ENCODE measurements around the gene PYM1. TPM values are rescaled to one million over a fixed set of nuclear protein-coding genes. Genes with fewer than 3 reads are reported as not detected.
"Not testable (repeated sequence)": the region's sequence is repeated elsewhere in the genome, so short reads cannot be mapped to it uniquely, and the experiment has no call there.

Gene PYM1
- total RNA-seq, 1 donor from 2014 or later, result 34.0 TPM

- DNase-seq (ENCODE audit: low read depth) (peak; percentile 81), FAIRE-seq (no peak)
- peaks cover 1% of the 10 kb centered on the region for H3K36me3 ChIP-seq (ENCODE audit: control insufficient read depth, insufficient read depth, low read length)
Observed at GRCh38 chr12:55926738-55927587, 731 bp downstream of the PYM1 start.

GRCh38 chr12:55925870-55926737, 1.6 kb downstream of the PYM1 start:
- no peak for DNase-seq (ENCODE audit: low read depth)
- FAIRE-seq, result no peak
- no peak for TF ChIP-seq CTCF (IDR thresholded peaks at IDR 0.05; ENCODE audit: insufficient read depth, low read length, severe bottlenecking)
- peaks cover 1% of the 10 kb centered on the region for H3K36me3 ChIP-seq (ENCODE audit: control insufficient read depth, insufficient read depth, low read length)
- peak overlapping the region; percentile 48 for H3K4me3 ChIP-seq (ENCODE audit: low read depth, low read length)
- no peaks in the 10 kb centered on the region for H3K27me3 ChIP-seq (ENCODE audit: control insufficient read depth, insufficient read depth, low read length)

More at GRCh38 chr12:55926738-55927587, 731 bp downstream of the PYM1 start:
- peak overlapping the region; percentile 48 for H3K4me3 ChIP-seq (ENCODE audit: low read depth, low read length)
- H3K27me3 ChIP-seq (ENCODE audit: control insufficient read depth, insufficient read depth, low read length), result no peaks in the 10 kb centered on the region
- TF ChIP-seq CTCF (IDR thresholded peaks at IDR 0.05; ENCODE audit: insufficient read depth, low read length, severe bottlenecking), result peak; percentile 80

GRCh38 chr12:55925371-55925770, 2.3 kb downstream of the PYM1 start:
- no peak overlapping the region for H3K4me3 ChIP-seq (ENCODE audit: low read depth, low read length)
- FAIRE-seq, result no peak

GRCh38 chr12:55923648-55924047, 4.0 kb downstream of the PYM1 start:
- not testable (repeated sequence) for H3K36me3 ChIP-seq (ENCODE audit: control insufficient read depth, insufficient read depth, low read length); FAIRE-seq; H3K4me3 ChIP-seq (ENCODE audit: low read depth, low read length); H3K27me3 ChIP-seq (ENCODE audit: control insufficient read depth, insufficient read depth, low read length); DNase-seq (ENCODE audit: low read depth)

More at GRCh38 chr12:55925371-55925770, 2.3 kb downstream of the PYM1 start:
- Histone ChIP-seq H3K27me3 (ENCODE audit: control insufficient read depth, insufficient read depth, low read length) (no peaks in the 10 kb centered on the region), H3K36me3 (ENCODE audit: control insufficient read depth, insufficient read depth, low read length) (peaks cover 1% of the 10 kb centered on the region)
- DNase-seq (ENCODE audit: low read depth), result no peak
- no peak for TF ChIP-seq CTCF (IDR thresholded peaks at IDR 0.05; ENCODE audit: insufficient read depth, low read length, severe bottlenecking)

- DNase-seq (ENCODE audit: low read depth) (no peak), FAIRE-seq (no peak)
- TF ChIP-seq CTCF (IDR thresholded peaks at IDR 0.05; ENCODE audit: insufficient read depth, low read length, severe bottlenecking), result no peak
- H3K4me3 ChIP-seq (ENCODE audit: low read depth, low read length), result no peak overlapping the region
- H3K27me3 ChIP-seq (ENCODE audit: control insufficient read depth, insufficient read depth, low read length), result no peaks in the 10 kb centered on the region
- H3K36me3 ChIP-seq (ENCODE audit: control insufficient read depth, insufficient read depth, low read length), result peaks cover 1% of the 10 kb centered on the region
Observed at GRCh38 chr12:55922126-55922525, 5.6 kb downstream of the PYM1 start.

GRCh38 chr12:55919032-55919431, 8.7 kb downstream of the PYM1 start:
- H3K36me3 ChIP-seq (ENCODE audit: control insufficient read depth, insufficient read depth, low read length); H3K4me3 ChIP-seq (ENCODE audit: low read depth, low read length); FAIRE-seq; H3K27me3 ChIP-seq (ENCODE audit: control insufficient read depth, insufficient read depth, low read length); DNase-seq (ENCODE audit: low read depth): not testable (repeated sequence)
